Liver (tissue), 9 donors: Measurements from ENCODE around the gene F7. TPM values are rescaled to one million over a fixed set of nuclear protein-coding genes. Genes with fewer than 3 reads are reported as not detected.

Experiments used
- DNase-seq: peaks from one replicate; pipeline ENCODE4 v3.0.0-alpha.2; 2017; ENCODE audit warnings: low spot score
- H3K27ac ChIP-seq, 2 donors: one replicate each; pipeline ENCODE4 v1.7.0; 2013; ENCODE audit warnings: inconsistent platforms in 2 of 2, low read length in 2 of 2, control low read depth in 1 of 2, low read depth in 1 of 2, mild to moderate bottlenecking in 1 of 2
- H3K27me3 ChIP-seq, 4 donors: one replicate each; pipeline versions ENCODE4 v1.6.1 to v1.7.0; 2013; ENCODE audit warnings: low read length in 3 of 4, inconsistent platforms in 1 of 4, mild to moderate bottlenecking in 1 of 4, moderate library complexity in 1 of 4; ENCODE audit not compliant: control insufficient read depth in 4 of 4, insufficient read depth in 4 of 4
- H3K36me3 ChIP-seq, 4 donors: one replicate each; pipeline versions ENCODE4 v1.6.1 to v1.7.0; 2013; ENCODE audit warnings: low read length in 3 of 4, mild to moderate bottlenecking in 3 of 4, low read depth in 1 of 4, moderate library complexity in 1 of 4; ENCODE audit not compliant: control insufficient read depth in 4 of 4, insufficient read depth in 3 of 4
- H3K4me1 ChIP-seq, 4 donors: one replicate each; pipeline versions ENCODE4 v1.6.1 to v1.7.0; 2013; ENCODE audit warnings: low read length in 3 of 4, mild to moderate bottlenecking in 3 of 4, moderate library complexity in 1 of 4; ENCODE audit not compliant: control insufficient read depth in 4 of 4, insufficient read depth in 4 of 4
- H3K4me3 ChIP-seq, 3 donors: one replicate each; pipeline versions ENCODE4 v1.6.1 to v1.7.0; 2013; ENCODE audit warnings: low read length in 3 of 3, control low read depth in 1 of 3, low read depth in 1 of 3, mild to moderate bottlenecking in 1 of 3
- H3K9ac ChIP-seq, 2 donors: one replicate each; pipeline ENCODE4 v1.7.0; 2013; ENCODE audit warnings: low read length in 2 of 2, mild to moderate bottlenecking in 2 of 2, moderate library complexity in 2 of 2, control low read depth in 1 of 2, low read depth in 1 of 2
- H3K9me3 ChIP-seq, 4 donors: one replicate each; pipeline versions ENCODE4 v1.6.1 to v1.7.0; 2013; ENCODE audit warnings: low read length in 3 of 4; ENCODE audit not compliant: control insufficient read depth in 4 of 4
- FOXA1 ChIP-seq: IDR thresholded peaks from 2 replicates; pipeline ENCODE4 v1.6.1; 2016; ENCODE audit warnings: antibody characterized with exemption
- FOXA2 ChIP-seq: IDR thresholded peaks from 2 replicates; pipeline ENCODE4 v1.6.1; 2016; ENCODE audit warnings: antibody characterized with exemption
- HNF4A ChIP-seq, 2 donors: conservative IDR thresholded peaks; 2 replicates each; pipeline ENCODE4 v1.6.1; 2016; ENCODE audit warnings: antibody characterized with exemption in 2 of 2, mild to moderate bottlenecking in 2 of 2
- JUND ChIP-seq, 2 donors: IDR thresholded peaks; 2 replicates each; pipeline ENCODE4 v1.6.1; 2016; ENCODE audit warnings: antibody characterized with exemption in 2 of 2
- MAX ChIP-seq: IDR thresholded peaks from 2 replicates; pipeline ENCODE4 v1.6.1; 2016; ENCODE audit warnings: antibody characterized with exemption
- NR2F2 ChIP-seq: IDR thresholded peaks from 2 replicates; pipeline ENCODE4 v1.6.1; 2016; ENCODE audit warnings: antibody characterized with exemption
- RAD21 ChIP-seq, 2 donors: IDR thresholded peaks; 2 replicates each; pipeline ENCODE4 v1.6.1; 2016; ENCODE audit warnings: antibody characterized with exemption in 2 of 2, mild to moderate bottlenecking in 2 of 2
- REST ChIP-seq: IDR thresholded peaks from 2 replicates; pipeline ENCODE4 v1.6.1; 2016; ENCODE audit warnings: antibody characterized with exemption, mild to moderate bottlenecking
- SP1 ChIP-seq: IDR thresholded peaks from 2 replicates; pipeline ENCODE4 v1.6.1; 2018; ENCODE audit warnings: antibody characterized with exemption, mild to moderate bottlenecking
- TAF1 ChIP-seq: conservative IDR thresholded peaks from 2 replicates; pipeline ENCODE4 v1.6.1; 2016; ENCODE audit warnings: antibody characterized with exemption, mild to moderate bottlenecking
- WGBS: extraction: QIAGEN DNeasy Blood & Tissue Kit; methylation state at CpG from one replicate; pipeline ENCODE4 v1.1.7; 2013; 5-methylcytosine and 5-hydroxymethylcytosine counted together
- polyA plus RNA-seq, 2 donors: library from polyadenylated mRNA; stranded (reverse) in 1 of 2; unstranded in 1 of 2; fragments of 200-250 nt in 1 of 2; fragments of >200 nt in 1 of 2; fragmentation: Nextera tagmentation in 1 of 2; extraction: Ambion mirVana in 1 of 2; gene quantifications; one replicate each; pipeline versions ENCODE4 v1.2.1 to v1.2.3, GENCODE V29; 2013 to 2015
- total RNA-seq, 2 donors: library from RNA; depleted of rRNA; stranded (reverse); fragments of >200 nt; gene quantifications; one replicate each; pipeline ENCODE4 v1.2.3, GENCODE V29; 2014
- donor health status: healthy.
- donor health status: healthy.
- donor health status: healthy.
- donor health status: healthy.
- donor health status: healthy.

F7 gene
- total and polyA plus RNA-seq, 4 donors: 46.6 to 92.6 (median 66.2) TPM

GRCh38 chr13:113058988-113059850 lies 46.4 kb upstream of the F7 start:
- no peak overlapping the region for H3K27ac ChIP-seq
- H3K27me3 ChIP-seq: no peaks in the 10 kb centered on the region
- H3K9me3 ChIP-seq: no peaks in the 10 kb centered on the region
- no peak for DNase-seq
- no peaks in the 10 kb centered on the region for H3K4me1 ChIP-seq
- WGBS: 97% methylated on average over 22 of the region's 22 CpGs
- peaks cover 0 to 10% (median 3%) of the 10 kb centered on the region in 4 donors for H3K36me3 ChIP-seq
- no peak for TF ChIP-seq HNF4A (conservative IDR thresholded peaks at IDR 0.05)
- TF ChIP-seq JUND (IDR thresholded peaks at IDR 0.05): no peak
- no peak for TF ChIP-seq RAD21 (IDR thresholded peaks at IDR 0.05)
- TF ChIP-seq SP1: no peak
- no peak for TF ChIP-seq FOXA2
- TF ChIP-seq REST: no peak
- TF ChIP-seq TAF1: no peak
- H3K4me3 ChIP-seq: no peak overlapping the region
- H3K9ac ChIP-seq: no peak overlapping the region

GRCh38 chr13:113059891-113060290 lies 45.7 kb upstream of the F7 start:
- WGBS: 88% methylated on average over 15 of the region's 15 CpGs

More at GRCh38 chr13:113059891-113060290, 45.7 kb upstream of the F7 start:
- H3K9me3 ChIP-seq: no peaks in the 10 kb centered on the region
- TF ChIP-seq NR2F2: no peak
- TF ChIP-seq REST: no peak
- TF ChIP-seq HNF4A (conservative IDR thresholded peaks at IDR 0.05): no peak
- no peak for TF ChIP-seq MAX
- no peak for TF ChIP-seq SP1
- TF ChIP-seq FOXA1: no peak
- no peaks in the 10 kb centered on the region for H3K4me1 ChIP-seq
- no peaks in the 10 kb centered on the region for H3K27me3 ChIP-seq
- H3K27ac ChIP-seq: no peak overlapping the region
- no peak overlapping the region for H3K9ac ChIP-seq
- H3K4me3 ChIP-seq: no peak overlapping the region
- H3K36me3 ChIP-seq: peaks cover 0 to 17% (median 3%) of the 10 kb centered on the region in 4 donors
- no peak for DNase-seq
